A549 (cell line): Measurements from ENCODE around the gene PDE7B. TPM values are rescaled to one million over a fixed set of nuclear protein-coding genes. Genes with fewer than 3 reads are reported as not detected.

Experiments used
- ATAC-seq, 2 experiments: fragments of 200-7000 bp in 1 of 2; fragments of >200 bp in 1 of 2; cut with Nextera tagmentation in 1 of 2; cut with Tn5 transposase in 1 of 2; 3 replicates each; pipeline versions ENCODE4 v1.8.0 to v1.9.1; 2018 to 2020; ENCODE audit warnings: mild to moderate bottlenecking in 1 of 2, moderate library complexity in 1 of 2
- CTCF ChIA-PET: fragments of 300-600 bp; sonication (Branson Sonifier 250); formaldehyde crosslinking; extraction: SDS; loops from one replicate; lab custom pipeline; 2021; ENCODE audit warnings: antibody characterized with exemption, inconsistent platforms; lab: Yijun Ruan, JAX
- POLR2A ChIA-PET: fragments of 350-600 bp; formaldehyde crosslinking; extraction: SDS; loops from one replicate; lab custom pipeline; 2021; ENCODE audit warnings: antibody characterized with exemption, inconsistent platforms; lab: Yijun Ruan, JAX
- DNase-seq, 2 experiments: peaks; one replicate each; pipeline versions ENCODE4 v3.0.0 to v3.0.0-alpha.2; 2011 to 2016; ENCODE audit warnings: low read depth in 1 of 2, low spot score in 1 of 2
- FAIRE-seq: peaks from 2 replicates; lab custom pipeline; 2011; peaks lifted over from hg19 to GRCh38; lab: Jason Lieb, UNC
- H3K27ac ChIP-seq, 2 experiments: fragments of >200 bp; sonication (Bioruptor Twin); formaldehyde crosslinking; 3 replicates each; pipeline ENCODE4 v1.5.1; 2016 to 2017
- H3K4me1 ChIP-seq: fragments of >200 bp; sonication (Bioruptor Twin); formaldehyde crosslinking; 3 replicates; pipeline ENCODE4 v1.6.1; 2016
- H3K4me2 ChIP-seq: fragments of >200 bp; sonication (Bioruptor Twin); formaldehyde crosslinking; 3 replicates; pipeline ENCODE4 v1.6.1; 2016
- H3K4me3 ChIP-seq: fragments of >200 bp; sonication (Bioruptor Twin); formaldehyde crosslinking; 3 replicates; pipeline ENCODE4 v1.5.1; 2016
- H3K9me3 ChIP-seq: fragments of >200 bp; sonication (Bioruptor Twin); formaldehyde crosslinking; 3 replicates; pipeline ENCODE4 v1.6.1; 2016
- ATOH8 ChIP-seq: fragments of 250-450 bp; sonication (Bioruptor Pico); IDR thresholded peaks from 2 replicates; pipeline ENCODE4 v1.5.0; 2020; ENCODE audit warnings: low read depth, mild to moderate bottlenecking, moderate library complexity
- EHMT2 ChIP-seq: fragments of 200-600 bp; sonication (generic); IDR thresholded peaks from 2 replicates; pipeline ENCODE4 v1.6.1; 2016; ENCODE audit warnings: antibody characterized with exemption, low read depth, mild to moderate bottlenecking, moderate library complexity
- EP300 ChIP-seq, 2 experiments: fragments of >200 bp; sonication (Bioruptor Twin); formaldehyde crosslinking; IDR thresholded peaks; 2 replicates in 1 of 2; 3 replicates in 1 of 2; pipeline ENCODE4 v1.6.1; 2016 to 2017
- FOSL2 ChIP-seq, 2 experiments: fragments of 450-650 bp in 1 of 2; fragments of >200 bp in 1 of 2; sonication (Bioruptor Twin) in 1 of 2; formaldehyde crosslinking; IDR thresholded peaks; 2 replicates each; pipeline versions ENCODE4 v1.5.0 to v1.6.1; 2016 to 2020; ENCODE audit warnings: mild to moderate bottlenecking in 1 of 2, moderate library complexity in 1 of 2
- HDAC2 ChIP-seq: fragments of 200-600 bp; sonication (generic); IDR thresholded peaks from 2 replicates; pipeline ENCODE4 v1.6.1; 2016
- HES2 ChIP-seq: fragments of >200 bp; sonication (Bioruptor Twin); formaldehyde crosslinking; IDR thresholded peaks from 2 replicates; pipeline ENCODE4 v1.6.1; 2016
- HEYL ChIP-seq: fragments of 250-450 bp; sonication (Bioruptor Pico); IDR thresholded peaks from 2 replicates; pipeline ENCODE4 v1.8.0; 2021; ENCODE audit warnings: mild to moderate bottlenecking, moderate library complexity
- HMGXB4 ChIP-seq: fragments of 250-450 bp; sonication (Bioruptor Pico); IDR thresholded peaks from 2 replicates; pipeline ENCODE4 v1.5.0; 2021; ENCODE audit warnings: mild to moderate bottlenecking, moderate library complexity, borderline replicate concordance
- HOXA7 ChIP-seq: fragments of 250-450 bp; sonication (Bioruptor Pico); IDR thresholded peaks from 2 replicates; pipeline ENCODE4 v1.5.0; 2020; ENCODE audit warnings: mild to moderate bottlenecking, moderate library complexity
- HOXB13 ChIP-seq: fragments of 250-450 bp; sonication (Bioruptor Pico); IDR thresholded peaks from 2 replicates; pipeline ENCODE4 v1.5.0; 2020; ENCODE audit warnings: low read depth, mild to moderate bottlenecking, moderate library complexity
- HOXB5 ChIP-seq: fragments of 250-450 bp; sonication (Bioruptor Pico); IDR thresholded peaks from 2 replicates; pipeline ENCODE4 v1.5.0; 2020; ENCODE audit warnings: mild to moderate bottlenecking, moderate library complexity
- KDM5A ChIP-seq: fragments of 200-600 bp; sonication (generic); IDR thresholded peaks from 2 replicates; pipeline ENCODE4 v1.6.1; 2016; ENCODE audit warnings: antibody characterized with exemption, mild to moderate bottlenecking
- MAX ChIP-seq: IDR thresholded peaks from 2 replicates; pipeline ENCODE4 v1.6.1; 2012
- MAZ ChIP-seq: fragments of 150-350 bp; IDR thresholded peaks from 2 replicates; pipeline ENCODE4 v1.6.1; 2014; ENCODE audit warnings: antibody characterized with exemption, low read depth, low read length, borderline replicate concordance
- NR3C1 ChIP-seq: fragments of >200 bp; sonication (Bioruptor Twin); formaldehyde crosslinking; IDR thresholded peaks from 3 replicates; pipeline ENCODE4 v1.6.1; 2017
- POLR2A ChIP-seq: IDR thresholded peaks from 2 replicates; pipeline ENCODE4 v1.6.1; 2012; ENCODE audit warnings: mild to moderate bottlenecking, low read length
- POLR2AphosphoS2 ChIP-seq: conservative IDR thresholded peaks from 2 replicates; pipeline ENCODE4 v1.6.1; 2012; ENCODE audit warnings: low read length, improper control_type of control experiment, inconsistent platforms
- RARB ChIP-seq: fragments of 250-450 bp; sonication (Bioruptor Pico); IDR thresholded peaks from 2 replicates; pipeline ENCODE4 v1.8.0; 2021; ENCODE audit warnings: mild to moderate bottlenecking, moderate library complexity
- REST ChIP-seq: fragments of 200-600 bp; sonication (generic); IDR thresholded peaks from 2 replicates; pipeline ENCODE4 v1.6.1; 2016; ENCODE audit warnings: antibody characterized with exemption, mild to moderate bottlenecking, moderate library complexity
- ZC3H11A ChIP-seq: fragments of 450-650 bp; IDR thresholded peaks from 2 replicates; pipeline ENCODE4 v1.6.1; 2014; ENCODE audit warnings: antibody characterized with exemption, mild to moderate bottlenecking
- WGBS: methylation state at CpG from one replicate; pipeline ENCODE4 v1.1.6; 2017; ENCODE audit errors: missing lambda C conversion rate; 5-methylcytosine and 5-hydroxymethylcytosine counted together
- polyA plus RNA-seq, 4 experiments: library from polyadenylated mRNA; depleted of rRNA in 3 of 4; stranded (reverse); fragments of >200 nt; fragmentation: RNase III in 1 of 4; extraction: RNeasy Plus Mini Kit Qiagen cat#74134 plus additional on column Dnase treatment in 1 of 4; gene quantifications; 2 replicates in 3 of 4; 3 replicates in 1 of 4; pipeline ENCODE4 v1.2.3, GENCODE V29; 2011 to 2017

Gene PDE7B
- polyA plus RNA-seq, 2 of the 4 experiments (the other 2 are of a cell fraction): 6.6 to 13.8 TPM

GRCh38 chr6:135830452-135830881 lies 21.0 kb upstream of the PDE7B start (continued):
- TF ChIP-seq REST (no peak), NR3C1 (no peak), HES2 (no peak), FOSL2 (IDR thresholded peaks at IDR 0.05) (no peak), FOSL2 (CRISPR knock-in tag; IDR thresholded peaks at IDR 0.05) (no peak), HEYL (CRISPR knock-in tag) (no peak), HOXB5 (CRISPR knock-in tag) (no peak), POLR2AphosphoS2 (no peak)

GRCh38 chr6:135831016-135831415 lies 20.5 kb upstream of the PDE7B start:
- TF ChIP-seq HOXB13 (CRISPR knock-in tag): no peak
- no peak for TF ChIP-seq HDAC2
- TF ChIP-seq HOXA7: no peak
- TF ChIP-seq EHMT2: no peak
- TF ChIP-seq HES2: no peak
- no peak for TF ChIP-seq HOXB5 (CRISPR knock-in tag)
- TF ChIP-seq RARB (CRISPR knock-in tag): no peak
- no peak for TF ChIP-seq EP300 (IDR thresholded peaks at IDR 0.05)
- TF ChIP-seq ATOH8: no peak
- TF ChIP-seq MAZ: no peak
- no peak for TF ChIP-seq MAX
- TF ChIP-seq ZC3H11A: no peak
- TF ChIP-seq HMGXB4 (CRISPR knock-in tag): no peak
- no peak for TF ChIP-seq REST
- no peak for TF ChIP-seq HEYL (CRISPR knock-in tag)
- TF ChIP-seq KDM5A: no peak
- no peak for TF ChIP-seq POLR2A
- TF ChIP-seq, all 56 proteins: peak for 0
- H3K4me1 ChIP-seq: 0 out of 3 replicates have a peak, but pooled peaks cover 5% of the 10 kb centered on the region
- no peaks in the 10 kb centered on the region for H3K9me3 ChIP-seq
- H3K27ac ChIP-seq: no peak overlapping the region
- FAIRE-seq: no peak
- ChIA-PET CTCF (interaction anchor here (1.0 to 1.4 kb wide), 2 partner anchors 11 to 20 kb away, joined by 3 to 5 read pairs; no protein-coding TSS in a partner anchor), POLR2A (no interaction called here)
- WGBS: 88% methylated on average over 3 of the region's 3 CpGs
- no peak for DNase-seq
- no peak overlapping the region for H3K4me2 ChIP-seq
- no peak overlapping the region for H3K4me3 ChIP-seq
- ATAC-seq: no peak
